Uterus (tissue), 2 donors: ENCODE data around the gene GRID2.

ENCODE experiments used
- CTCF ChIP-seq, 4 experiments: fragments of 200-600 bp in 2 of 4; fragments of 450-650 bp in 2 of 4; sonication (generic) in 2 of 4; IDR thresholded peaks; one replicate each; pipeline ENCODE4 v1.5.1; 2016 to 2019; ENCODE audit warnings: antibody characterized with exemption in 4 of 4, mild to moderate bottlenecking in 2 of 4, moderate library complexity in 1 of 4
- POLR2A ChIP-seq, 2 donors: fragments of 450-650 bp; IDR thresholded peaks; one replicate each; pipeline ENCODE4 v1.6.1; 2016; ENCODE audit warnings: antibody characterized with exemption in 2 of 2, mild to moderate bottlenecking in 1 of 2, moderate library complexity in 1 of 2

- TF ChIP-seq CTCF (IDR thresholded peaks at IDR 0.05) (no peak), POLR2A (IDR thresholded peaks at IDR 0.05) (no peak)
Measured at GRCh38 chr4:92735025-92735665, 431.4 kb downstream of the GRID2 start.
